Effector CD4-positive, alpha-beta T cell (primary cell): Measurements from ENCODE around the gene TMEM59L.

ENCODE experiments used
- DNase-seq: peaks from one replicate; pipeline ENCODE4 v3.0.0-alpha.2; 2020

Gene TMEM59L

DNA sequence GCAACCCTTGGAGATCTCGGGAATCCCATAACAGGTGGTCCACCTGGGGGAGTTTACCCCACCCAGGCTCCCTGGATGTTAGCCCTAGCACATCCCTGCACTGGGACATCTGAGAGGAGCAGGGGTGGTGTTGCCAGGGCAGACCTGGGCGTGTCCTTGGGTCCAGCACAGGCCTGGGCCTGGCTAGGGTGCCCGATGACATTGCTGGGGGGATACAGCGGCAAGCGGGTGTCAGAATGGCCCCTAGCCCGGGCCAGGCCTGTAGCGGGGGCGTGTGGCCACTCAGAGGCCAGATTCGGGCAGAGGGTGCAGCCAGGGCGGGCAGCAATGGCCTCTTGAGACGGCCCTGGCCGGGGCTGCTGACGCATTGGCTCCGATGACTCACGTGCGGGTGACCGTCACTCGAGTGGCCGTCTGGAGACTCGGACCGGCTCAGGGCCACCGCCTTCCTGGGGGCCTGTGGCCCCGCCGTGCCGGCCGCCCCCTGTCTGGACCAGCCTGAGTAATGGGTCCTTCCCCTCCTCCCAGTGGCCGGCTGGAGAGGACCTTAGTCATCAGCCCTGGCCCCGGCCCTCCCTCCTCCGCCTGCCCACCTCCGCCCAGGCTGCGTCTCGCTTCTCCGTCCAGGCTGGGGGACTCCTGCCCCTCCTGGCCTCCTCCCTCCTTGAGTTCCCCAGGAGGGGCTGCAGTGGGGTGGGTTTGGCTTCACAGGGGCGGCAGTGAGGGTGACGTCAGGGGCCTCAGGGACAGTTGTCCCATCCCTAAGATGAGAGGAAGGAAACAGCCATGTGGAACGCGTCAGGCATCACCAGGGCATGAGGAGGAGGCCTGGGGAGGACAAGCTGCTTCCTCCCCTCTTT, 47.6 kb downstream of the TMEM59L start:
- DNase-seq, result no peak

- DNase-seq, result no peak
These were observed 48.4 kb downstream of the TMEM59L start for GRCh38 chr19:18660939-18661670.

DNA sequence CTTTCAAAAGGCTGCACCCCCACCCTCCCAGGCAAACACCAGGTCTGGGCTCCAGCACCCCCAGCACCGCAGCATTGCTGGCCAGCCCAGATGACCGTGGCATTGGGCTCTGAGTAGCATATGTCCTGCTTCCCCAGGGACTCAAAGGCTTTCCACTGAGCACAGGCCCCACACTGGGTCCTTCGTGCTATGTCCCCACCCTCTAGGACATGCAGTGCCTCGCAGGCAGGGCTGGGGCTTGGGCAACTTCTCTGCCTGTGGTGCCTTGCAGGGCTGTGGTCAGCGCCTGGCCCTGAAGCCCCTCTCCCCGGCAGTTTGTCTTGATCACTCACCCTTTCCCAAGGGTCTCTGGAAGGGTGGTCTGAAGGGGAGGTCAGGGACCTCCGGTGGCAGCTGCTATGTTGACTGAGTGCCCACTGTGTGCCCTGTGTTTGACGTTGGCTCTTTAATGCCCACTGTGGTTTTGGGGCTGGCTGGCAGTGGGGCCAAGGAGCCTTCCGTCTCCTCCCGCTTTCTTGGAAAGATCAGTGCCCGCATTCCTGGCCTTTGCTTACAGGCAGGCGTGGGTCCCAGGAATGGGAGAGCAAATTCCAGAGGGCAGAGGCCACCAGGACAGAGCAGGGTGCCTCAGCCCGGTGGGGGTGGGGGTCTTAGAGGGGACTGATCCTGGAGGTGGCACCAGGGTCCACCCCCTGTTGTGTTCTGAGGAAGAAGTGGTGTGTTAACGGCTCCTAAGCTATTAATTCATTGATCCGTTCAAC, 50.5 kb downstream of the TMEM59L start:
- no peak for DNase-seq

DNA sequence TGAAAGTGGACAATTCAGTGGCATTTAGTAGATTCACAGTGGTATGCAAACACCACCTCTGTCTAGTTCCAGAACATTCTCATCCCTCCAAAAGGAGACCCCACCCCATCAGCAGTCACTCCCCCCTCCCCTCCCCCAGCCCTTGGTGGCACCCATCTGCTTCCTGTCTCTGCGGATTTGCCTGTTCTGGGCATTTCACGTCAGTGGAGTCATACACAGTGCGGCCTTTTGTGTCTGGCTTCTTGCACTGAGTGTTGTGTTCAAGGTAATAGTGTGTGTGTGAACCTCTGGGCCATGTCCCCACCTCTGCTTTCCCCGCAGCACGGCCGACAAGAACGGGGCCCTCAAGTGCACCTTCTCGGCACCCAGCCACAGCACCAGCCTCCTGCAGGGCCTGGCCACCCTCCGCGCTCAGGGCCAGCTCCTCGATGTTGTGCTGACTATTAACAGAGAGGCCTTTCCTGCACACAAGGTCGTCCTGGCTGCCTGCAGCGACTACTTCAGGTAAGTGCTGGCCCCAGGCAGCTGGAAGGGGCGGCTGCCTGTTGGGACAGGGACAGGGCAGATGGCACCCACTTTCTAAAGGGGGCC, 51.4 kb downstream of the TMEM59L start:
- no peak for DNase-seq

DNA sequence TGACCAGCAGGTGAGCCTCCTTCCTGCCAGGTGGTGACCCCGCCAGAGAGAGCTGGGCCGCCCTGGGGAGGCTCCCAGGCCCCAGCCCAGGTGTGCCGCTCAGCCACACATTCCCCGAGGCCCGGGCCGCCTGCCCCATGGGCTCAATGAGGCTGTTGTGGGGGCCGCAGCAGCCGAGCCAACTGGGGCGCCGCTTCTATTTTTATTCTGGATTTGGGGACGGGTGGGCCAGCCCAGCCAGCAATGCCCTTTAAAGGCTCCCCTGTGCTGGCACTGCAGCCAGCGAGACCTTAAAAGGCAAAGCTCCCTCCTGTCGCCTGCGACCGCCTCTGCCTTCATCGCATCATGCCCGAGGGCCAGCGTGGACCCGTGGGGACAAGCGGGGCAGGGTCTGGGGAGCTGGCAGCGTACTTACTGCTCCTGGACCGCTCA, 53.1 kb downstream of the TMEM59L start:
- DNase-seq, result no peak

DNA sequence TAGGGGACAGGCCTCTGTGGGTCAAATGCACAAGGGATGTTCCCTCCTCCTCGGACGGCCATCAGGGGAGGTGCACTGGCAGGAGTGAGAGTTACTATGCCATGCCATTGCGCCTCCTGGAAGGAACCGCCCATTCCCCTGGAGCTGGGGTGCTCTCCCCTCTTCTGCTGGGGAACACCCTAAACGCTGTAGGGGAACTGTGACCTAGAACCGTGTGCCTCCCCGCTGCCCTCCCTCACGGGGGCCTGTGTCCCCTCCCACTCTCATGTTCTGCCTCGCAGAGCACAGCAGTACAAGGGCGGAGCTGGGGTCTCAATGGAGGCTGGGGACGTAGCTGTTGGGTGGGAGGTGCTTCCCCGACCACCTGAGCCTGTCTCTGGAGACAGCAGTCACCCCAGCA, 53.6 kb downstream of the TMEM59L start:
- DNase-seq, result no peak

GRCh38 chr19:18666784-18667183, 54.1 kb downstream of the TMEM59L start:
- DNase-seq, result no peak

GRCh38 chr19:18667531-18668251, 55.0 kb downstream of the TMEM59L start:
- DNase-seq, result no peak

DNA sequence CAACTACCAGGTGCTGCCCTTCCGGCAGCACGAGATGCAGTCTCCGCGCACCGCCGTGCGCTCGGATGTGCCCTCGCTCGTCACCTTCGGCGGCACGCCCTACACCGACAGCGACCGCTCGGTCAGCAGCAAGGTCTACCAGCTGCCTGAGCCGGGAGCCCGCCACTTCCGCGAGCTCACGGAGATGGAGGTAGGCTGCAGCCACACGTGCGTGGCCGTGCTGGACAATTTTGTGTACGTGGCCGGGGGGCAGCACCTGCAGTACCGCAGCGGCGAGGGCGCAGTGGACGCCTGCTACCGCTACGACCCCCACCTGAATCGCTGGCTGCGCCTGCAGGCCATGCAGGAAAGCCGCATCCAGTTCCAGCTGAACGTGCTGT, 55.6 kb downstream of the TMEM59L start:
- no peak for DNase-seq

- no peak for DNase-seq
These were observed 56.3 kb downstream of the TMEM59L start for GRCh38 chr19:18668744-18669523.

- no peak for DNase-seq
These were observed 56.8 kb downstream of the TMEM59L start for GRCh38 chr19:18669524-18669817.

GRCh38 chr19:18669883-18670282, 57.2 kb downstream of the TMEM59L start:
- DNase-seq, result no peak

- DNase-seq, result no peak
These were observed 57.6 kb downstream of the TMEM59L start for GRCh38 chr19:18670312-18670711.
